Stimulated activated CD8-positive, alpha-beta memory T cell treated with anti-CD3 and anti-CD28 coated beads, Interleukin-2, amount 100 ng/mL, for 1 hour (primary cell): ENCODE results near the gene UFC1.
A peak's percentile ranks its signal among the peaks of the same experiment; 100 is the strongest.

ENCODE experiments used
- DNase-seq, 2 donors: peaks; one replicate each; pipeline ENCODE4 v3.0.0-alpha.2; 2020; ENCODE audit warnings: low read depth in 2 of 2

UFC1 gene

GRCh38 chr1:161192476-161193465 is 39.0 kb downstream of the UFC1 start:
- DNase-seq, result peak in 1 of 2 donors; percentile 35

DNA sequence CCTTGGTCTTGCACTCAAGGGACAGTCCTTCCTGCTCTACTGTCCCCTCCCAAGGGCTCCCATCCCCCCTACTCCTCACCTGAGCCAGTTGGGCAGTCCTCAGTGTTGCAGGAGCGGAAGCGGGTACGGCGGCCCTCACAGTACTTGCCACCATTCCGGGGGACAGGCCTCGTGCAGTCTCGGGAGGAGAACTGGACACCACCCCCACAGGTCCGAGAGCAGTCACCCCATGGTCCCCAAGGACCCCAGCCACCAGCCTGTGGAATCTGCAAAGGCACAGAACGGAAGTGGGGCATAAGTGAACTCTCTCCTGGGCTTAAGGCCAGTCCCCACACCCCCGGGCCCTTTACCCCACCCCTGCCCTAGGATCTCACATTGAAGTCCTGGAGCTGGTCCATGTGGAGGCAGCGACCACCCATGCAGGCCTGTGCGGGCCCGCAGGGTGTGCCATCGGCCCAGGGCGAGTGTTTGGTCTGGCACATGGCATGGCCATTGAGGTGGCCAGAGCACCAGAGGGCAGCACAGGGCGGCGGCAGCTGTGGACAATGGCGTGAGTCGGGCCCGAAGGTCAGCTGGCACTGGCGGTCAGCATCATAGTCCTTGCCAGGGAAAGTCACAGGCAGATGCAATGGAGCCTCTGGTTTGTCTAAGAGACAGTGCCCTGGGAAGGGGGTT is 39.9 kb downstream of the UFC1 start:
- DNase-seq, result no peak

DNA sequence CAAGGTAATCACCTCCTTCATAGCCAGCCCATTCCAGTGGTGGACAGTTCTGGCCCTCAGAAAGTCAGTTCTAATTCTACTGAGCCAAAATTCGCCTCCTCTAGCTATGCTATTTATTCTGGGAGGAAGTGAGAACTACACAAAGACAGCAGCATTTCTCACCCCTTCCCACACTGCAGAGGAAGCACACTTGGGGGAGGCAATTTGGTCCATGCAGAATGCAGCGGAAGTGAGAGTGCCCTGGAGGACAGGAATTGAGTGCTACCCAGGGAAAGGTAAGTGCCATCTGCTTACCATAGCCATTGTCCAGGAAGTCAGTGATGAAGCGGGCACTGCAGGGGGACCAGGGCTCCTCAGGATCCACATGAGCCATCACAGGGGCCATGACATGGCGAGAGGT is 41.4 kb downstream of the UFC1 start:
- no peak for DNase-seq

- DNase-seq, result no peak
These were observed 42.3 kb downstream of the UFC1 start for GRCh38 chr1:161196111-161196510.

- DNase-seq, result no peak
These were observed 43.0 kb downstream of the UFC1 start for GRCh38 chr1:161196521-161197451.

DNA sequence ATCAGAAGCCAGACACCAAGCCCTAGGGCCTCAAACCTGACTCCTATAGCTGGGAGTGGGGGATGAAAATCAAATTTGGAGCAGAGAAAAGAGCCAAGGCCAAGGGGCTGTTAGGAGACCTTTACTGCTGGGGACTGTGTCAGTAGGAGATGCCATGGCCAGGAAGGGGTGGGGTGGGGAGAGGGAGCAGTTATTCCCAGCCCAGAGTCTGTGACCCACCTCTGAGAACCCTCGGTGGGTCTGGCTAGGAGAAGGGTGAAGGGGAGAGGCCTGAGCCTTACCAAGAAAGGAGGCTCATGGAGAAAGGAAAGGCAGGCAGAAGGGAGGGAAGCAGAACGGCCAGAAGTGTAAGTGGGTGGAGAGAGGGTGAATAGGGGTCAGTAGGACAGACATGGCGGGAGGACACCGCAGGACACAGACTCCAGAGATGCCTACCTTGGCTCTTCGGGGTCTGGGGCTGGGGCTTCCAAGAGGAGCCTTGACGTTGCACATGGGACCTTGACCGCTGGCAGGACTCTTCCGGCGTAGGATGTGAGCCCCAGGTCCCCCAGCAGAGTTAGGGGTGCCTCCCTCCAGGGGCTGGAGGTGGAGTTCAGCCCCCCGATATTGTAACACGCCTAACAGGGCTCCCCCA is 43.9 kb downstream of the UFC1 start:
- DNase-seq, result no peak

- DNase-seq, result no peak
These were observed 44.6 kb downstream of the UFC1 start for GRCh38 chr1:161198194-161198896.

GRCh38 chr1:161198897-161199431 is 45.2 kb downstream of the UFC1 start, which contains the start of gene ADAMTS4:
Gene ADAMTS4, minus strand, starts transcription at chr1:161199054. Its CDS starts 427 bp downstream, at chr1:161198627.
- DNase-seq, result no peak

DNA sequence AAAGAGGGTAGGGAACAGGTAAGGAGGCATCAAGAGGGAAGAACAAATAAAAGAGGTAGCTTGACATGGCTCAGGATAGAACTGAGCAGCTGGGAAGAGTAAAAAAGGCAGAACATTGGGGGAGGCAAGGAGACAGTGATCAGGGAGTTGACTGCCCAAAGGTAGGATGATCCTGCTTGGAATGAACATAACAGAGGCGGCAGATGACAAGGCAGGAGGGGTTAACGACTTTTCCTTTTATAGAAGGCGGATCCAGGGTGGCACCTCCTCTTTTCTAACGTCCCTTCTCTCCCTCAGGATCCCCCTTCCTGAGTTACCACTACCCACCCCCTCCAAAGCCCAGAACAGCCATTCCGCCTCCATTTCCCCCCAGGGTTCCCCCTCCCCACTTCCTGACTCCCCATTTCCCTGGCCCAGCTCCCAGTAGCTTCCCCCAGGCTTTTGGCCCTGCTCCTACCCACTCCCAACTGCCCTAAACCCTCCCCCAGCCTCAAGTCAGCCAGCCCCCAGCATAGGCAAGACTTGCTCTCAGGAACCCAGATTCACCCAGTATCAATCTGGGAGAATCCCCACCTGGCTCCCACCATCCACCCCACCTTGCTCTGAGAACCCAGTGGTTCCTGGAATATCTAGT is 45.8 kb downstream of the UFC1 start:
- no peak for DNase-seq

DNA sequence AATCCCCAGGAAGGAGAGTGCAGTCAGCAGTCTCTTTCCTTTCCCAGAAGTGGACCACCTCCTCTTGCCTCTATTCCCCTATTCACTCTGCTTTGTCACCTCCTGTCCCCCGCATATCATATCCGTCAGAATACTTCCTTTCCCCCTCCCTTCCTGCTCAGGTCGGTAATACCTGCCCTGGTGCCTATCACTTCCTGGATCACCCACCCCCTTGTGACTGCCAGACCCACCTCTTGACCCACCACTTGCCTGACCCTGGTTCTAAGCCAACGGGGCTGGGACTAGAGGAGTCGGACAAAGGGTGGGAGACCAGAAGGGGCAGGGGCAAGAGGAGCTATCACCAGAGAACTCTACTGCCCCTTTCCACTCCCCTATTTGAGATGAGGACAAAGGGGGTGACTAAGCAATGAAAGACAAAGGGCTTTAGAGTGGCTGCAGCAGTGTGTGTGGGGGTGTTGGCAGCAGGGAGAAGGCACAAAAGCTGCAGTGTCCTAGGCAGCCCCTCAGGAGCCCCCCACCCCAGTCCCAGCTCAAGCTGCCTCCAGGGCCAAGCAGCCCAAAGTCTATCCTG is 46.7 kb downstream of the UFC1 start:
- DNase-seq, result no peak

- no peak for DNase-seq
These were observed 47.4 kb downstream of the UFC1 start for GRCh38 chr1:161200992-161201835.

DNA sequence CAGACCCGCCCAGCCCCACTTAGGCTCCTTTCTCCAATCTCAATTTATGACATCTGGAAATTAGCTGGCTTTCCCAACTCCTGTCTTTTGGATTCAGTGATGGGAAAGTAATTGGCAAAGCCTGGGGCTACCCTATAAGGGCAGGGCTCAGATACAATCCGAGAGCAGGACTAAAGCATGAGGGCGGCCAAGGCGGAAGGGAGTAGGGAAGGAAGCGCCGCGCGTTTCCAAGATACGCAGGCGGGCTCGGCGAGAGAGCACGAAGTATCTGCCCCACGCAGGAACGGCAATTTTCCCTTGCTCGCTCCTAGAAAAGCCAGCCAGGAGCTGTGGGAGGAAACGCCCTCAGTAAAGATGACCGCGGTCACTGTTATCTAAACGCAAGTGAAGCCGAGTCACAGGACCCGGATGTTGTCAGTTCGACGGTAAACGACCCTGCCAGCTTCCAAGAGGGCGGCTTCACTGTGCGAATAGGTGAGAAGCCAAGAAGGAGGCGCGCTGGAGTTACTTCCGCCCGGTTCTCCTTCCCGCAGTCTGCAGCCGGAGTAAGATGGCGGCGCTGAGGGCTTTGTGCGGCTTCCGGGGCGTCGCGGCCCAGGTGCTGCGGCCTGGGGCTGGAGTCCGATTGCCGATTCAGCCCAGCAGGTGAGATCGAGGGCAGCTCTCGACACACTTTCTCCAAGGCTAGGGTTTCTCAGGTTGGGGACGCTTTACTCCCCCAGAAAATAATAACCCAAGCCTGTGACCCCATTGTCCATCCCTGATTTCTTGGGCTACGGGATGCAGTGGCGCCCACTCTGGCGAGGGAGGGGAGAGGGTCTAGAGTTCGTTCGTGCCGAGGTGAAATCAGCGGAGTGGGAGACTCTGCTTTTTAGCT is 48.3 kb downstream of the UFC1 start, which contains the start of gene NDUFS2:
Gene NDUFS2, plus strand, starts transcription at position 532 of the 877 bp plus-strand sequence. Its CDS starts 19 bp downstream, at position 551.
- DNase-seq, result peak; percentile 90 to 92

DNA sequence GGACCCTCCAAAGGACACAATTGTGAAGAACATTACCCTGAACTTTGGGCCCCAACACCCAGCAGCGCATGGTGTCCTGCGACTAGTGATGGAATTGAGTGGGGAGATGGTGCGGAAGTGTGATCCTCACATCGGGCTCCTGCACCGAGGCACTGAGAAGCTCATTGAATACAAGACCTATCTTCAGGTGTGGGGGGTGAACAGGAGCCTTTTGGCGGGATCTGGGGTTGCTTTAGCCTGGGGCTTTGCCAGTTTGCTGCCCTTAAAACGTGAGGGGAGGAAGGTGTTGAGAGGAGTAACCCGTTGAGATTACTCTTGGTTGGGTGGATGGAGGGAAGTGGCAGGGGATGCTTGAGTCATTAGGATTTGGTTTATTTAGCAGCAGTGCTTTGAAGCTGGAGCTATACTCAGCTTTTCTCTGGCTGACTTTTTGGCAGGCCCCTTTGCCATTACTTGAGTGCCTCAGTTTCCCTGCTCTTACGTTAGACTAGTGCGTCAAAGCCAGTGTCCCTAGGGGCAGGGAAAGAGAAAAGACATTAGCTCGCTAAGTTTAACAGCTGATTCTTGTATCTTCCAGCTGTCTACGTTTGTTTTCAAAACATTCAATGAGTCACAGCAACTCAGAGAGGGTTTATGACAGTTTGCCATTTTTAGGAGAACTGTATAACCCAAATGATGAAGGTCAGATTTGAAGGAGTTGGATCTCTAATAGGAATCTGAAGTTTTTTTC is 52.8 kb downstream of the UFC1 start:
- DNase-seq, result no peak

DNA sequence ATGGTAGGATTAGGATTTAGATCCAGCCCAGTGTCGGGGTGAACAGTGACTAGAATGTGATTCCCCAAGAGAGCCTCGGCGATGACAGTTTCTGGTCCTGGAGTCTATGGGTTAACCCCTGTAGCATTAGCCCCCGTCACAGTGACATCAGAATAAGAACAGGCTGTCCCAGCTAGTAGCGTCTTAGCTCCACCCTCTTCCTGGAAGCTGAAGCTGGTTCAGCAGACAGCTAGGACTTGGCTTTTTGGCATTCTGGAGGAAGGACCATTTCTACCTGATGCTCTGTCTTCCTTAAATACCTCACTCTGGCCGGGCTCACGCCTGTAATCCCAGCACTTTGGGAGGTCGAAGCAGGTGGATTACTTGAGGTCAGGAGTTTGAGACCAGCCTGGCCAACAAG is 53.4 kb downstream of the UFC1 start:
- no peak for DNase-seq
